HG02610 (cell line): ENCODE data around the gene GRM4.

Source experiments
- ATAC-seq: cut with Tn5 transposase; IDR thresholded peaks from one replicate; pipeline ENCODE4 v1.9.1; 2021; ENCODE audit warnings: mild to moderate bottlenecking, moderate library complexity; ENCODE audit not compliant: unreplicated experiment

GRM4 gene

DNA sequence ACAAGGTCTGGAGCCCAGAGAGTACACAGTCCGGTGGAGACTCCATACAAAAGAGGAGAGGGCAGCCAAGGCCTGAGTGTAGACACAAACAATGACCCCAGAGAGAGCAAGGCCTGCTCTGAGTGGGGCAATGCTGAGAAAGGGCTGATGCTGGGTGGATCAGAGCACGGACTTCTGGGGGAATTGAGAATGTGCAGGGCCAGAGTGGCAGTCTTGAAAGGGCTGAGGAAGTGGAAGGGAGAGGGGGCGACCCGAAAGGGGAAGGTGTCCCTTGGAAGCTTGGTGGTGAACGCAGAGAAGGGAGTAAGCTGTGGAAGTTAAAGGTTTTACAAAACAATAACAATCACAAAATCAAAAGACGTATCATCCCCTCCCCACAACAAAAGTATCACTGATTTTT, 12.0 kb upstream of the GRM4 start:
- no peak for ATAC-seq

GRCh38 chr6:34157236-34157830, 11.4 kb upstream of the GRM4 start:
- no peak for ATAC-seq

GRCh38 chr6:34155471-34156300, 9.8 kb upstream of the GRM4 start:
- no peak for ATAC-seq

DNA sequence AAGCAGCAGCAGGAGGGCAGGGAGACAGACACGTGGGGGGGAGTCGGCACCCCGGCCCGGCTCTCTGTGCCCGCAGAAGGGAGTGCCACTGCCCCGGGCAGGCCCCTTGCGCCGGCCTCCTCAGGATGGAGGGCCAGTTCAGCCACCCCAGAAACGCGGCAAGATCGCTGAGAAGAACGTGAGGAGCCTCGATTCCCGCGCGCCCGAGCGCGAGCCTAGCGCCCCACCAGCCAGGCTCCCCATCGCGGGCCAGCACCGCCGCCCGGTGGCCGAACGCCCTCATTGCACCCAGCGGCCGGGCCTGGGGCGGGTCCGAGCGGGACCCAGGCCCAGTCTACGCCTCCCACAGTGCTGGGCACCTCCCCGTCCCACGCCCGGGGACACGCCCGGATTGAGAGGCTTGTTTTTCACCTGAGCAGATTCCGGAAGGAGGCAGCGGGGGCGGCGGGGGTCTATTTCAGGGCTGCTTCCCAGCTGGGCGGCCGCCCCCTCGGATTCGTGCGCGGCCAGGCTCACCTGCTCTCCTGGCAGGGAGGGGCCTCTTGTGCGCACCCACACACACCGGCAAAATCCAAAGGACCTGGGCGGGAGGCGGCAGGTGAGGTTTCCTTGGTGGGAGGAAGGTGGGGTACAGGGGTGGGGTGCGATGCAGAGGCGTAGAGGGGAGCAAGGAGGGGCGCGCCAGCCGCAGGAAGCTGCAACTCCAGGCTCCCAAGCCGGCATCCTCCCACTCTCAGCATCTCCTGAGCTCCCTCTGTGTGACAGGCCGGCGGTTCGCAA, 9.0 kb upstream of the GRM4 start:
- ATAC-seq, result no peak

DNA sequence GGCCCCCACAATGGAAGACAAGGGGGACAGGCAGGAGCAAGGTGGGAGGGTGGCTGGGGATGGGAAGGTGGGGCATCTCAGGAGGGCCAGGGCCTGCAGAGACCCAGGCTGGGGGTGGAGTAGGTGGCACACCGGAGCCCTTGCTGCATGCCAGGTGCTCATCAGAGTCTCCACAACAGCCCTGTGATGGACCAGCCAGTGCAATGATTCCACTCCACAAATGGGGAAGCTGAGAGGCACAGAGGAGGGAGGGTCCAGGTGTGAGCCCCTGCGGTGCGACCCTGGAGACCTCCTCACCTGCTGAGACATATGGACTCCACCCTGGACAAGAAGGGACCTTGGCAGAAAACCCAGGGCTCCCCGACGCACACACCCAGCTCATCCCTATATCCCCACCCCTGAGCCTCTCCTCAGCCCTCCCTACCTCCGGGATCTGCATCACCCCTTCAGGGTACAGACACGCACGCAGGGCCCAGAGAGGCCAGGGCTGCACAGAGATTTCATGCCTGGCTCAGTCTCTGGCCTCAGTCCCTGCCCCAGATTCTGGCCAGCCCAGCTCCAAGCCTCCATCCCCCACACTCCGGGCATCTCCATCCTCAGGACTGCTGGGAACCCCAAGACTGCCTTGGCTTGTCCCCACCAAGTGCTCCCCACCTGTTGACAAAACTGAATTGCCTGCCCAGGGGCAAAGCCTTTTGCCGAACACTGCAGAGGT, 7.1 kb upstream of the GRM4 start:
- ATAC-seq, result no peak

DNA sequence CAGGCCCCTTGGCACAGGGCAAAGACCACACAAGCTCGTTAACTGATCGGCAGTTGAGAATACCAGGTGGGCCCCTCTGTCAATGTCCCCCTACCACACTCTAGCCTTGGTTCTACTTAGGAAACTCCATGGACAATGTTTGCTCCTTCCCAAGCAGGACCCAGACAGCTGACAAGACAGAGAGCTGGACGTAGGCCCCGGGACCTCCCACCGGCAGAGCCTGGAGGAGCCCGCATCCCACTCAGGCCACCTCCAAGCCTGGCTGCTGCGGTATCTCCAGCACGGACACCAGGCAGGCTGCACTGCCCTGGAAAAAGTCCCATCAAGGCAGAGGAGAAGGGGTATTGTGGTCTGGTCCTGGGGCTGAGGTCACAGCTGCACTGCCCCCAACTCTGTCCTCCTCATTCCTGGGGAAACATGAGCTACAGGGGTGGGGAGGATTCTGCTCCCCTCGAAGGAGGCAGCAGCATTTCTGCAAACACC, 6.2 kb upstream of the GRM4 start:
- ATAC-seq, result no peak

- ATAC-seq, result no peak
Observed at GRCh38 chr6:34151321-34152041, 5.6 kb upstream of the GRM4 start.

DNA sequence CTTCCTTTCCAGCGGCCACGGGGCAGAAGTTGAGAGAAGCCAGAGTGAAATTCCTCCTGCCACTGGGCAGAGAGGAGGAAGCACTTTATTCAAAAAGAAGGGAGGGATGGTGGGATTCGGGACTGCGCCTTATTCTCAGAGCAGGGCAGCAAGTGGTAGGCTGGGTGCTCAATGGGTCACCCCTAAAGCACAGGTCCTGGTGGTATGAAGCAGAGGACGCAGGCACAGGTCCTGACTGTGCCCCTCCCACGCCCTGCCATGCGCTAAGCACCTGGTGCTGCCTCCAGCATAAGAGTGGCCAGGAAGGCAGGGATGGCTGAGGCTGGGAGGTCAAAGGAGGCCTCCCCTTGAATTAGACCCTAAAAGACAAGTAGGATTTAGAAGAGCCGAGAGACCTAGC, 4.9 kb upstream of the GRM4 start:
- no peak for ATAC-seq

- no peak for ATAC-seq
Observed at GRCh38 chr6:34149831-34150400, 4.0 kb upstream of the GRM4 start.

DNA sequence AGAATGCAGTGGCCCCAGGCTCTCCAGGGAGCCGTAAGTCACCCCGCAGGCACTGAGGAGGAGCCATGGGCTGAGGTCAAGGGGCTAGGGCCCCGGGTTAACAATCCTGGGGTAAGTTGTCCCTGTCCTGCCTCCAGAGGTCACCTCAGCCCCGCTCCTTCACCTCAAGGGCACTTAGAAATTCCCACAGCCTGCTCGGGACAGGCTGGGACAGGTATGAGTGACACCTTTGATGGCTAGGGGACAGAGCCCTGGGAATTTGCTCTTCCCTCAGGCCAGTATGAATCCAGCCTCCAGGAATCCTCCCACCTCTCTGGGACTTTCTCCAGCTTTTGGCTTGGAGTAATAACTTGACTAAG, 3.5 kb upstream of the GRM4 start:
- ATAC-seq, result no peak

- ATAC-seq, result no peak
Observed at GRCh38 chr6:34148631-34149451, 3.0 kb upstream of the GRM4 start.

- no peak for ATAC-seq
Observed at GRCh38 chr6:34147906-34148630, 2.2 kb upstream of the GRM4 start.

DNA sequence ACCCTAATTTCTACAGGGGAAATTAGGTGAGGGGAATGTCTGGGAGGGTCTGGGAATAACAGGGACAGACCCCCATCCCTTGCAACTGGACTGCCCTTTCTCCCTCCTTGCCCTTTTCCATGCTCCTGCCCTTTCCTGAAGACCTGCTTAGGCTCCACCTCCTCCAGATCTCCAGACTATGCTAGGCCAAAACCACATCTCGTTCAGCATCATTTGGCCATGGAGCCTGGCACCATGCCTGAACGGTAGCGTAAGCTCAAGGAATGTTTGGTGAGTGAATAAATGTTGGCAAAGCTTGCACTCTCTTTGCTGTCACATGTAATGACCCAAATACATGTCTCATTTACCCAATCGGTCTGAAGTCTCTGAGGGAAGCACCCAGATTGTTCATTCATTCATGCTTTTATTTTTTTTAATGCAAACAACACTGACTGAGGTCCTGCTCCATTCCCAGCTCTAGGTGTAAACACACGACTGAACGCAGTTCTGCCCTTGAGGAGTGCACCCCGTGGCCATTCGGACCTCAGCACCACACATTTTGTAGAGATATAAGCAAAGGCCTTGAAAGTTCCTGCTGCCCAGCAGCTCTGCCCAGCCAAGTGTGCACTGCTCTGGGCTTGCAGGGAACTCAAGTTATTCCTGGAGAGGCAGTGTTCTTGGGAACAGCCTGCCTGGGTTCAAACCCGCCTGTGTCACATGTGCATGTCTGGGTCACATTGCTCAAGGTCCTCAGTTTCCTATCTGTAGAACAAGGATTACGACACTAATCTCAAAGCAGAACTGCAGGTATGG, 1.1 kb upstream of the GRM4 start:
- ATAC-seq, result no peak

DNA sequence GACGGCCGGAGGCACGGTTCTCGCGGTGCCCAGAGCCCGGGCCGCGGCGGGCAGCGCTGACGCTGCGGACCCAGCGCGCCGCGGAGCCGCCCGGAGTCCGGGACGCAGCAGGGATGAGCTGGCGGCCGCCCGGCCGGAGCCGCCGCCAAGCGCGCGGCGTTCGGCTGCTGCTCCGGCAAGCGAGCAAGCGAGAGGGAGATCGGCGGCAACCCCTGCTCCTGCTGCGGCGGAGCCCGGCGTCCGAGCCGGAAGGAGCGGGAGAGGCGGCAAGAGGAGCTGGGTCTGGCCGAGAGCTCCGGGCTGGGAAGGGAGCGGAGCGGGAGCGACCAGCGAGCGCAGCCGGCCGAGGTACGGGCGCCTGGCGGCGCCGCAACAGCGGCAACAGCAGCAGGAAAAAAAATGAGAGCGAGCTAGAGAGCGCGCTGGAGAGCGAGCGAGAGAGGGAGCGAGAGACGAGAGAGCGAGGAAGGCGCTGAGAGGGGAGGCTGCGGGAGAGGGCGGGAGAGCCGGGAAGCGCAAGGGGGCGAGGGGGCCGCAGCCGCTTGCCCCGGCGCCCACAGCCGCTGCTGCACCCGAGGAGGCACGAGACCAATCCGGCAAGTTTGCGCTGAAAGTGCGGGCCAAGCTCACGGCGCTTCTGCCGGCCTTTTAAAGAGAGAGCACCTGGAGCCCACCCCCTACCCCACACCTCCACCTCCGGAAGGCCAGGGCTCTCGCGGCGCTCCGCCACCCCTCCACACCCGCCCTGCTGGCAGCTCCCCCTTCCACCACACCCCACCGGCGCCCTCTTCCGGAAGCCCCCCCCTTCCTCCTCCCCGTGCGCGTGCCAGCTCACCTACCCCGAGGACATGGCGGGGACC, 496 bp downstream of the GRM4 start:
- no peak for ATAC-seq

GRCh38 chr6:34144581-34145160, 1.2 kb downstream of the GRM4 start:
- ATAC-seq, result no peak

DNA sequence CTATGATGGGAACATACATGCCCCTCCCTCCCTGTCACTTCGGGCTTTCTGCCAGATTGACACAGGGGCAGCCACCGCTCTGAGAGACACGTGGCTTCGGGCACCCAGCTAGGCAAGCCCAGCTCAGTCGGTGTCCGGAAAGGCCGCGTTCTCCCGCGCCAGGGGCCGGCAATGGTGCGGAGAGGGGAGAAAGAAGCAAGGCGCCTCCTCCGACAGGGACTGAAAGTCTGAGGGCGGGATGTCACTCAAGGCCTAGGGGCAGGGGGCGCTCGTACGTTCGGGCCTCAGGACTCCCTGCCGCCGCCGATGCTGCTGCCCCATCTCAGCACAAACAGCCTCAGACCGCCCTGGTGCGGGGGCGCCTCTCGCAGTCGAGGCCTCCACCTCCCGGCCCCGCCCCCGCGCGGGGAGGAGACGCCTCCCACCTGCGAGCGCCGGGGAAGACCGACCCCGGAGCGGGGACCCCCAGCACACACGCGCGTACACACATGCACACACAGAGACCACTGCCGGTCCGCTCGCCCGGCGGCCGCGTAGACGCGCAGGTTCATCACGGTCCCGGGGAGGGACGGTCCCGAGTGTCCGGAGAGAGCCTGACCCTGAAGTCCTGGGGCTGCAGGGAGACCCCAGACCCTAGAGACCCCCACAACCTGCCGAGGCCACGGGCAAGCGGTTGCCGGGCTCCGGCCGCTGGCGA, 1.9 kb downstream of the GRM4 start:
- no peak for ATAC-seq
